Fibroblast of lung (primary cell): ENCODE measurements around the gene THBS1. TPM values are rescaled to one million over a fixed set of nuclear protein-coding genes. Genes with fewer than 3 reads are reported as not detected.

Source experiments
- DNase-seq, 2 donors: peaks; one replicate each; pipeline versions ENCODE4 v3.0.0 to v3.0.0-alpha.2; 2010; ENCODE audit warnings: low read depth in 2 of 2
- H2AFZ ChIP-seq: 2 replicates; pipeline ENCODE4 v1.5.1; 2012; ENCODE audit warnings: low read length, control low read depth, inconsistent platforms
- H3K27ac ChIP-seq: 2 replicates; pipeline ENCODE4 v1.5.1; 2011; ENCODE audit warnings: low read length, control low read depth; ENCODE audit not compliant: insufficient read depth
- H3K27me3 ChIP-seq: 2 replicates; pipeline ENCODE4 v1.5.1; 2011; ENCODE audit warnings: mild to moderate bottlenecking, low read length; ENCODE audit not compliant: control insufficient read depth, insufficient read depth
- H3K36me3 ChIP-seq: 2 replicates; pipeline ENCODE4 v1.5.1; 2011; ENCODE audit warnings: low read length; ENCODE audit not compliant: control insufficient read depth, insufficient read depth
- H3K4me1 ChIP-seq: 2 replicates; pipeline ENCODE4 v1.5.1; 2011; ENCODE audit warnings: low read length; ENCODE audit not compliant: control insufficient read depth, insufficient read depth; ENCODE audit errors: extremely low read depth
- H3K4me2 ChIP-seq: 2 replicates; pipeline ENCODE4 v1.5.1; 2011; ENCODE audit warnings: low read length, control low read depth; ENCODE audit not compliant: insufficient read depth; ENCODE audit errors: extremely low read depth
- H3K4me3 ChIP-seq, 4 experiments: fragments of 200-600 bp in 1 of 4; sonication (generic) in 1 of 4; replicated peaks in 1 of 4; 2 replicates each; pipeline ENCODE4 v1.5.1; 2011 to 2016; ENCODE audit warnings: low read length in 4 of 4, low read depth in 3 of 4, mild to moderate bottlenecking in 3 of 4, control low read depth in 2 of 4, inconsistent platforms in 1 of 4, mixed read lengths in 1 of 4; ENCODE audit not compliant: insufficient read depth in 1 of 4; ENCODE audit errors: control extremely low read depth in 1 of 4
- H3K79me2 ChIP-seq: 2 replicates; pipeline ENCODE4 v1.5.1; 2012; ENCODE audit warnings: mild to moderate bottlenecking, low read length, inconsistent platforms; ENCODE audit not compliant: control insufficient read depth, insufficient read depth
- H3K9ac ChIP-seq: 2 replicates; pipeline ENCODE4 v1.5.1; 2011; ENCODE audit warnings: mild to moderate bottlenecking, low read length, control low read depth; ENCODE audit not compliant: insufficient read depth
- H3K9me3 ChIP-seq: 2 replicates; pipeline ENCODE4 v1.5.1; 2012; ENCODE audit warnings: low read depth, low read length; ENCODE audit not compliant: control insufficient read depth, insufficient read depth
- H4K20me1 ChIP-seq: 2 replicates; pipeline ENCODE4 v1.5.1; 2011; ENCODE audit warnings: low read length; ENCODE audit not compliant: control insufficient read depth, insufficient read depth; ENCODE audit errors: extremely low read depth
- CTCF ChIP-seq, 2 donors: IDR thresholded peaks in 1 of 2; conservative IDR thresholded peaks in 1 of 2; 1 replicate in 1 of 2; 2 replicates in 1 of 2; pipeline ENCODE4 v1.5.1; 2011 to 2012; ENCODE audit warnings: low read length in 2 of 2, control low read depth in 1 of 2, inconsistent platforms in 1 of 2, low read depth in 1 of 2, mild to moderate bottlenecking in 1 of 2
- EZH2 ChIP-seq: IDR thresholded peaks from 2 replicates; pipeline ENCODE4 v1.5.1; 2012; ENCODE audit warnings: low read length, control low read depth, mild to moderate bottlenecking; ENCODE audit errors: missing control alignments
- polyA plus RNA-seq, 2 donors: library from polyadenylated mRNA; depleted of rRNA in 1 of 2; stranded (reverse) in 1 of 2; unstranded in 1 of 2; fragments of >200 nt; gene quantifications; 2 replicates each; pipeline ENCODE4 v1.2.1, GENCODE V29; 2011 to 2012; ENCODE audit warnings: missing spikeins in 1 of 2
- total RNA-seq: library from RNA; depleted of rRNA; stranded (reverse); fragments of >200 nt; gene quantifications from 2 replicates; pipeline ENCODE4 v1.2.1, GENCODE V29; 2014

The THBS1 gene
- total and polyA plus RNA-seq, 2 donors (not counting 1 experiment from before 2014, with no cell fraction given), result 1,512 to 1,745 TPM

DNA sequence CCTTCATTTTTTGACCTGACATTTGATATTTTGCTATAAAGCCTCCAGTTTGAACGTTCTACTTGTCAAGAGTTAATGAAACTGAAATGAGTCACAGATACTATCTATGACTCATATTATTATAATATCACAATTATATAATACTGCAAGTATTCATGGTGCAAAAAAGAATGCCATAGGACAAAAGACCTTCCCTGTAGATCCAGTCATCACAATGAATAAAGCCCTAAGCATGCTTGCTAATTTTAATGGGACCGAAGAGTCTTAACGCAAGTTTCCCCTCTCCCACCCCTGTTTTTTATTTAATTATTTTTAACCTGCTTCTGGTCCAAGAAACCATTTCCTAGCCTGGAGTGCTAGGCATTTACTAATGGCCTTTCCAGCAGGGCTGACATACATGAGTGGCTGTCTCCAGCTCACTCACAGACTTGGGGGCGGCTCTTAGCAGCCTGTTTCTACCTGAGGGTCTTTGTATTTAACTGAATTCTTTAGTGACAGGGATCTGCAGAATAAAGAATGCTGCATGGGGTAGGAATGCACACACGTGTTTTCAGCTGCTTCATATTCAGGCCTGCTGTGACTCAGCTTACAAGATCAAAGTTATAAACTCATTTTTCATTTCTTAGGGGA is 61.2 kb downstream of the THBS1 start:
- Histone ChIP-seq H3K4me3 (no peak overlapping the region), H3K4me2 (peak overlapping the region; percentile 0), H3K27me3 (no peaks in the 10 kb centered on the region), H4K20me1 (no peaks in the 10 kb centered on the region), H2AFZ (no peak overlapping the region), H3K9me3 (no peaks in the 10 kb centered on the region), H3K79me2 (no peaks in the 10 kb centered on the region), H3K4me1 (no peaks in the 10 kb centered on the region), H3K36me3 (no peaks in the 10 kb centered on the region), H3K9ac (no peak overlapping the region), H3K27ac (no peak overlapping the region)
- no peak for TF ChIP-seq EZH2
- no peak for TF ChIP-seq CTCF (conservative IDR thresholded peaks at IDR 0.05 in 1 of 2, IDR thresholded peaks at IDR 0.05 in 1 of 2; ENCODE audit: low read depth in 1 of 2, low read length in 2 of 2)
- peak; percentile 47 to 93 for DNase-seq

- Histone ChIP-seq H3K4me1 (no peaks in the 10 kb centered on the region), H3K4me2 (no peak overlapping the region), H3K9ac (no peak overlapping the region), H3K36me3 (no peaks in the 10 kb centered on the region), H3K79me2 (no peaks in the 10 kb centered on the region), H4K20me1 (no peaks in the 10 kb centered on the region), H3K27ac (no peak overlapping the region), H3K4me3 (no peak overlapping the region), H2AFZ (no peak overlapping the region), H3K27me3 (no peaks in the 10 kb centered on the region), H3K9me3 (no peaks in the 10 kb centered on the region)
- no peak for DNase-seq
- TF ChIP-seq CTCF (conservative IDR thresholded peaks at IDR 0.05 in 1 of 2, IDR thresholded peaks at IDR 0.05 in 1 of 2; ENCODE audit: low read depth in 1 of 2, low read length in 2 of 2) (no peak), EZH2 (no peak)
These were observed 62.8 kb downstream of the THBS1 start for GRCh38 chr15:39643727-39644126.

GRCh38 chr15:39644136-39644535 is 63.3 kb downstream of the THBS1 start:
- no peaks in the 10 kb centered on the region for H3K4me1 ChIP-seq
- no peaks in the 10 kb centered on the region for H4K20me1 ChIP-seq
- H3K9me3 ChIP-seq, result no peaks in the 10 kb centered on the region
- no peak for TF ChIP-seq CTCF (conservative IDR thresholded peaks at IDR 0.05 in 1 of 2, IDR thresholded peaks at IDR 0.05 in 1 of 2; ENCODE audit: low read depth in 1 of 2, low read length in 2 of 2)
- no peak for TF ChIP-seq EZH2
- no peaks in the 10 kb centered on the region for H3K27me3 ChIP-seq
- no peak overlapping the region for H3K4me2 ChIP-seq
- no peak overlapping the region for H3K9ac ChIP-seq
- no peaks in the 10 kb centered on the region for H3K36me3 ChIP-seq
- H2AFZ ChIP-seq, result no peak overlapping the region
- no peak overlapping the region for H3K27ac ChIP-seq
- H3K4me3 ChIP-seq, result no peak overlapping the region
- no peak for DNase-seq
- no peaks in the 10 kb centered on the region for H3K79me2 ChIP-seq
